ENCODE measurements around the gene ADGRL2. TPM values are rescaled to one million over a fixed set of nuclear protein-coding genes. Genes with fewer than 3 reads are reported as not detected.

The ADGRL2 gene
- total and polyA plus RNA-seq, 8 donors = 5.6 to 21.6 (median 12.4) TPM

DNA sequence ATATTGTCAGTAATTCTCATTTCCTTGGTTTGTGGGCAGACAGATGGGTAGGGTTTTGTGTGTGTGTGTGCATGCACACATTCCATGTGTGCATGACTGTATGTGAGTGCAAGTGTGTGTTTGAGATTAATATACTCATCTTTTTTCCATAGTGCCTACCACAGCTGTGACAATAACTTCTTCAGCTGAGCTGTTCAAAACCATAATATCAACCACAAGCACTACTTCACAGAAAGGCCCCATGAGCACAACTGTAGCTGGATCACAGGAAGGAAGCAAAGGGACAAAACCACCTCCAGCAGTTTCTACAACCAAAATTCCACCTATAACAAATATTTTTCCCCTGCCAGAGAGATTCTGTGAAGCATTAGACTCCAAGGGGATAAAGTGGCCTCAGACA is 149.3 kb downstream of the ADGRL2 start:
- intact Hi-C loops (cut with DNase I) = no loop called here
- no peak for FAIRE-seq

DNA sequence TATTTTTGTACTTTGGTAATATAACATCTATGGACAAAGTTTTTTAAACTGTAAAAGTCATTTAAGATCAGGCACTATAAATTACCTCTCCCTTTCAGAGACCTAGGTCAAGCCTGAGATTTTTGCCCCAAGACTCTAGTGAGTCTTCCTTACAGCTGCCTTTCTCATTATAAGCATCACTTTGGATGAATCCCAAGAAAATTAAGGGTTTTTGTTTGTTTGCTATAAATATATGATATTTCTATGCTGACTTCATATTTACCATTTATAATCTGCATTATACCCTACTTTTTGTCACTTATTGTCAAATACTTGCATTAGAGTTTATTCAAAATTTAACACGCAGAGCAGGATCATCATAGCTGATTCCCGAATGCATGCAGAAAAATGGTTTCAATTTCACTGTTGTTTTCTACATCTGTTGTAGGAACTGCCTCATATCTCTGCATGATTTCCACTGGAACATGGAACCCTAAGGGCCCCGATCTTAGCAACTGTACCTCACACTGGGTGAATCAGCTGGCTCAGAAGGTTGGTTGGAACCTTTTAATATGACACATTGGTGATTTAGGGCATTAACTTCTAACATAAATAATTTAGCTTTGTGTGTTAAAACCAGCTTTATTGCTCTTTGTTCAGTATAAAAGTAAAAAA is 150.0 kb downstream of the ADGRL2 start:
- Histone ChIP-seq H3K4me1 (no peaks in the 10 kb centered on the region), H3K9me3 (no peaks in the 10 kb centered on the region), H3K27me3 (no peaks in the 10 kb centered on the region), H3K36me3 (no peaks in the 10 kb centered on the region), H3K4me3 (no peak overlapping the region), H3K27ac (no peak overlapping the region)
- intact Hi-C loops (cut with DNase I) = no loop called here
- TF ChIP-seq, protein P1, sequence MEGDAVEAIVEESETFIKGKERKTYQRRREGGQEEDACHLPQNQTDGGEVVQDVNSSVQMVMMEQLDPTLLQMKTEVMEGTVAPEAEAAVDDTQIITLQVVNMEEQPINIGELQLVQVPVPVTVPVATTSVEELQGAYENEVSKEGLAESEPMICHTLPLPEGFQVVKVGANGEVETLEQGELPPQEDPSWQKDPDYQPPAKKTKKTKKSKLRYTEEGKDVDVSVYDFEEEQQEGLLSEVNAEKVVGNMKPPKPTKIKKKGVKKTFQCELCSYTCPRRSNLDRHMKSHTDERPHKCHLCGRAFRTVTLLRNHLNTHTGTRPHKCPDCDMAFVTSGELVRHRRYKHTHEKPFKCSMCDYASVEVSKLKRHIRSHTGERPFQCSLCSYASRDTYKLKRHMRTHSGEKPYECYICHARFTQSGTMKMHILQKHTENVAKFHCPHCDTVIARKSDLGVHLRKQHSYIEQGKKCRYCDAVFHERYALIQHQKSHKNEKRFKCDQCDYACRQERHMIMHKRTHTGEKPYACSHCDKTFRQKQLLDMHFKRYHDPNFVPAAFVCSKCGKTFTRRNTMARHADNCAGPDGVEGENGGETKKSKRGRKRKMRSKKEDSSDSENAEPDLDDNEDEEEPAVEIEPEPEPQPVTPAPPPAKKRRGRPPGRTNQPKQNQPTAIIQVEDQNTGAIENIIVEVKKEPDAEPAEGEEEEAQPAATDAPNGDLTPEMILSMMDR (IDR thresholded peaks at IDR 0.05) = no peak
- FAIRE-seq = no peak
- 91 to 96% methylated on average over 3 of the region's 3 CpGs for WGBS, 2 donors
- no peak for DNase-seq
- no peak for ATAC-seq

More for the DNA sequence above, 149.3 kb downstream of the ADGRL2 start:
- Histone ChIP-seq H3K9me3 (no peaks in the 10 kb centered on the region), H3K4me3 (no peak overlapping the region), H3K27me3 (no peaks in the 10 kb centered on the region), H3K27ac (no peak overlapping the region), H3K4me1 (no peaks in the 10 kb centered on the region), H3K36me3 (no peaks in the 10 kb centered on the region)
- TF ChIP-seq, protein P1 (IDR thresholded peaks at IDR 0.05) = no peak
- no peak for DNase-seq
- ATAC-seq = no peak

DNA sequence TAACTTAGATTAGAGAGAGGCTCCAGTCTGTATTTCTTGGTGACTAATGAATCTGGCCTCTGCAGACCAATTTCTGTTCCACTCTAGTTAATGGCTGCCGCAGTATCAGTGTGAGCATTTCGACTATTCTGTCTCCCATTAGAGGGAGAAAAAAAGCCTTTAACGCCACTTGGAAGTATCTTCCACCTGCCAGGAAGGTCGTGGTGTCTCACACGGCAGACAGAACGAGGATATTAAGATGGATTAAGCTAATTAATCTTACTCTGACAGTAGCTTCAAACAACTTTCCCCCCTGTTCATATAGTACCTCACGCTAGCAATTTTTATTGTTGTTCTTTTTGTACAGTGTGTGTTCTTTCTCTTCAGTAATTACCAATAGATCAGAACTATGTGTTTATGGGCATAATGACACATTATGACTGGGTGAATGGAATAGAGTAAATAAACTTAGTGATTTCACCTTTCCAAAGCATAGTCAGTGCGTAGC is 153.8 kb downstream of the ADGRL2 start:
- no peaks in the 10 kb centered on the region for H3K36me3 ChIP-seq
- no peaks in the 10 kb centered on the region for H3K4me1 ChIP-seq
- no peaks in the 10 kb centered on the region for H3K9me3 ChIP-seq
- no peak for DNase-seq
- ATAC-seq = peak in 2 of 4 donors; percentile 14 to 21
- intact Hi-C loops (cut with DNase I) = no loop called here
- no peaks in the 10 kb centered on the region for H3K27me3 ChIP-seq
- 76 to 81% methylated on average over 8 of the region's 8 CpGs for WGBS, 2 donors
- FAIRE-seq = no peak
- H3K4me3 ChIP-seq = no peak overlapping the region
- no peak overlapping the region for H3K27ac ChIP-seq
- TF ChIP-seq, protein P1 (IDR thresholded peaks at IDR 0.05) = no peak

DNA sequence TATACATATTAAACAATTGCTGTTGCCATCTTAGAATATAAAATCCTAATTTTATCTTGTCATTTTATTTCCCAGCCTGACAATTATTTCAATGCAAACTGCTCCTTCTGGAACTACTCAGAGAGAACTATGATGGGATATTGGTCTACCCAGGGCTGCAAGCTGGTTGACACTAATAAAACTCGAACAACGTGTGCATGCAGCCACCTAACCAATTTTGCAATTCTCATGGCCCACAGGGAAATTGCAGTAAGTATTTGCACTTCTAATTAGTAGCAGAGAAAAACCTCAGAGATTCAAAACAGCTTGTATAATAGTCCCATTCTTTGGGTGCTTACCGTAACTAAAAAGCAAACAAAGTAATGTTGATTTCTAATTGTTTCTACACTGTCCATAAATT is 167.2 kb downstream of the ADGRL2 start:
- intact Hi-C loops (cut with DNase I) = no loop called here
- no peak for FAIRE-seq
- no peak overlapping the region for H3K4me3 ChIP-seq
- no peaks in the 10 kb centered on the region for H3K27me3 ChIP-seq
- TF ChIP-seq, protein P1 (IDR thresholded peaks at IDR 0.05) = no peak
- no peaks in the 10 kb centered on the region for H3K36me3 ChIP-seq
- DNase-seq = no peak
- H3K4me1 ChIP-seq = no peaks in the 10 kb centered on the region
- 89 to 91% methylated on average over 3 of the region's 3 CpGs for WGBS, 2 donors
- no peaks in the 10 kb centered on the region for H3K9me3 ChIP-seq
- no peak for ATAC-seq
- H3K27ac ChIP-seq = no peak overlapping the region

DNA sequence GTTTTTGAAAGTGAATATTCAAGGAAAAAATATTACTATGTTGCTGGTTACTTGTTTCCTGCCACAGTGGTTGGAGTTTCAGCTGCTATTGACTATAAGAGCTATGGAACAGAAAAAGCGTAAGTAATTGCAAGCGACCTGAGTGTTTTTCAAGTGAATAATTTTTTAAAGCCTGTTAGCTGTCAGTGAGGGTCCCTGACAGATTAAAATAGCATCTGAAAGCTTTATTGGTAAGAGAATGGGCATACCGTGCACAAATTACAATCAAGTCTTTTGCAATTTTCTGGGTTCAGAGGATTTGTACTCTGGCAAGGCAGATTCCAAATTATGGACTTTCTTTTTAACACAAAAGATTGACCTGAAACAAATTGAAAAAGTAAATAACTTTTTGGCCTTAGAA is 169.7 kb downstream of the ADGRL2 start:
- Histone ChIP-seq H3K36me3 (no peaks in the 10 kb centered on the region), H3K4me3 (no peak overlapping the region), H3K9me3 (no peaks in the 10 kb centered on the region), H3K27ac (no peak overlapping the region), H3K4me1 (peaks cover 0 to 13% (median 0%) of the 10 kb centered on the region in 3 donors), H3K27me3 (no peaks in the 10 kb centered on the region)
- intact Hi-C loops (cut with DNase I) = no loop called here
- WGBS, 2 donors = 92 to 95% methylated on average over 3 of the region's 3 CpGs
- TF ChIP-seq, protein P1 (IDR thresholded peaks at IDR 0.05) = no peak
- ATAC-seq = no peak
- DNase-seq = no peak
- no peak for FAIRE-seq

Measured in pancreas (tissue), 10 donors.